ENCODE measurements around the gene RNF39.

RNF39 gene

DNA sequence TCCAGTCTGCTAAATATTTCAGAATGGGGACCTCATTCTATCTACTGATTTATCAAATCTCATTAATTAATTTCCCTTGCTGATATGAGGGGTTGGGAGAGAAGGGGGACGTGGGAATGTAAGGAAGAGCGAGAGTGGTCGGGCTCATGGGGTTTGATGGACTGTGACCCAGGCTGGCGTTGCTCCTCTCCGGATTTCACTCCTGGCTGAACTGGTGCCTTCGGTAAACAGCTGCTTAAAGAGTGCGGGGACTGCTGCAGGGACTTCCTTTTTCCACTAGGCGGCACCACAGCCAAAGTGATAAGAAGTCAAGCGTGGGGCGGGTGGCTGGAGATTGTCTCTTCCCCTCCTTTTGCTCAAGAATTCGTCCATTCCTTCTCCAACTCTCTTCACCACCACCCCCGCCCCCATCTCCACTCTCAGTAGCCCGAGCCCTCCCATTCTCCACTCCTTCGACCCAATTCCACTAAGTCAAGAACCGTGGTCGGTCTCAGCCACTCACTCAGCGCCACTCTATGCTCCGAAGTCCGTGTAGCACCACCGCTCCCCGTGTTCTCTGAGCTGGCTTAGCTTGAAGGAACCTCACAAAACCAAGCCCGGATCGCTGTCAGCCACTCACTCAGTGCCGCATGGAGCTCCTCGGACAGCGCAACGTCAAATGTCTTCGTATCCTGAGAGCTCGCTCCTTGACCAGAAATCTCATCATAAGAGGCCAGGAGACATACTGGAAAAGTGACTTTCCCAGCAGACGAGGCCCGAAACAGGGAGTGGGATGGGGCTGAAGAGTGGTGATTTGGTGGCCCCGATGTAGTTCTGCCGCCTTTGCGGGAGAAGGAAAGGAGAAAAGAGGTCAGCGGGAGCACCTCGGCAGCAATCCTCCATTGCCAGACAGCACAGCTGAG is 27.7 kb upstream of the RNF39 start:
- Histone ChIP-seq H2BK15ac (ENCODE audit: low read depth, poor library complexity, severe bottlenecking) (no peak overlapping the region), H3K9ac (ENCODE audit: low read length) (peak overlapping the region; percentile 86), H2BK120ac (ENCODE audit: low read depth, low read length) (no peak overlapping the region), H2BK5ac (ENCODE audit: low read depth, low read length, poor library complexity, severe bottlenecking) (no peak overlapping the region), H3K4me2 (ENCODE audit: low read length, poor library complexity, severe bottlenecking) (peak overlapping the region; percentile 71), H3K4me3 (ENCODE audit: insufficient read depth in 1 of 2, low read depth in 1 of 2, low read length in 2 of 2) (peak overlapping the region; percentile 22 to 76), H2AK5ac (ENCODE audit: low read length, severe bottlenecking) (no peak overlapping the region), H2BK12ac (ENCODE audit: low read length in 2 of 2) (no peak overlapping the region), H3K23ac (ENCODE audit: low read length in 2 of 2) (no peak overlapping the region), H3K9me3 (ENCODE audit: control insufficient read depth, low read length) (no peaks in the 10 kb centered on the region), H2AFZ (ENCODE audit: low read depth, low read length) (peak overlapping the region; percentile 15), H4K8ac (ENCODE audit: low read length) (no peak overlapping the region), H3K79me1 (replicated peaks; ENCODE audit: low read length, poor library complexity, severe bottlenecking) (no peaks in the 10 kb centered on the region), H3K27me3 (ENCODE audit: control insufficient read depth in 1 of 2, insufficient read depth in 1 of 2, low read length in 2 of 2) (peaks cover 56 to 72% of the 10 kb centered on the region in 2 experiments), H3K18ac (ENCODE audit: low read depth in 1 of 2, low read length in 2 of 2) (no peak overlapping the region), H3K4me1 (ENCODE audit: control insufficient read depth, insufficient read depth, low read depth, low read length) (peaks cover 24% of the 10 kb centered on the region), H3K27ac (ENCODE audit: low read length, poor library complexity, severe bottlenecking) (no peak overlapping the region), H3K36me3 (ENCODE audit: control insufficient read depth in 1 of 2, insufficient read depth in 2 of 2, low read depth in 1 of 2, low read length in 2 of 2) (no peaks in the 10 kb centered on the region), H3K4ac (ENCODE audit: low read depth in 1 of 2, low read length in 2 of 2) (no peak overlapping the region), H3K14ac (ENCODE audit: low read length in 2 of 2) (no peak overlapping the region), H4K91ac (ENCODE audit: low read length) (no peak overlapping the region)
- peak; percentile 87 for DNase-seq
- 6% methylated on average over 32 of the region's 36 CpGs for WGBS

GRCh38 chr6:30102414-30102969 is 26.9 kb upstream of the RNF39 start:
- no peak overlapping the region for H3K14ac ChIP-seq (ENCODE audit: low read length in 2 of 2)
- H3K27me3 ChIP-seq (ENCODE audit: control insufficient read depth in 1 of 2, insufficient read depth in 1 of 2, low read length in 2 of 2): peaks cover 60 to 75% of the 10 kb centered on the region in 2 experiments
- H3K4ac ChIP-seq (ENCODE audit: low read depth in 1 of 2, low read length in 2 of 2): no peak overlapping the region
- no peak overlapping the region for H2BK5ac ChIP-seq (ENCODE audit: low read depth, low read length, poor library complexity, severe bottlenecking)
- no peak overlapping the region for H2BK15ac ChIP-seq (ENCODE audit: low read depth, poor library complexity, severe bottlenecking)
- H3K9me3 ChIP-seq (ENCODE audit: control insufficient read depth, low read length): no peaks in the 10 kb centered on the region
- H4K91ac ChIP-seq (ENCODE audit: low read length): no peak overlapping the region
- peak overlapping the region; percentile 92 for H3K4me2 ChIP-seq (ENCODE audit: low read length, poor library complexity, severe bottlenecking)
- H3K4me1 ChIP-seq (ENCODE audit: control insufficient read depth, insufficient read depth, low read depth, low read length): peaks cover 23% of the 10 kb centered on the region
- peak overlapping the region; percentile 95 for H2AFZ ChIP-seq (ENCODE audit: low read depth, low read length)
- peak overlapping the region; percentile 86 for H3K9ac ChIP-seq (ENCODE audit: low read length)
- peak overlapping the region; percentile 78 for H4K8ac ChIP-seq (ENCODE audit: low read length)
- WGBS: 24% methylated on average over 10 of the region's 15 CpGs
- DNase-seq: peak; percentile 68
- no peaks in the 10 kb centered on the region for H3K79me1 ChIP-seq (replicated peaks; ENCODE audit: low read length, poor library complexity, severe bottlenecking)
- no peak overlapping the region for H2BK120ac ChIP-seq (ENCODE audit: low read depth, low read length)
- no peak overlapping the region for H2AK5ac ChIP-seq (ENCODE audit: low read length, severe bottlenecking)
- no peaks in the 10 kb centered on the region for H3K36me3 ChIP-seq (ENCODE audit: control insufficient read depth in 1 of 2, insufficient read depth in 2 of 2, low read depth in 1 of 2, low read length in 2 of 2)
- no peak overlapping the region for H3K27ac ChIP-seq (ENCODE audit: low read length, poor library complexity, severe bottlenecking)
- H2BK12ac ChIP-seq (ENCODE audit: low read length in 2 of 2): no peak overlapping the region
- H3K4me3 ChIP-seq (ENCODE audit: insufficient read depth in 1 of 2, low read depth in 1 of 2, low read length in 2 of 2): peak overlapping the region in 1 of 2 experiments; percentile 76
- peak overlapping the region in 1 of 2 experiments; percentile 82 for H3K18ac ChIP-seq (ENCODE audit: low read depth in 1 of 2, low read length in 2 of 2)
- H3K23ac ChIP-seq (ENCODE audit: low read length in 2 of 2): no peak overlapping the region

- Histone ChIP-seq H3K23ac (ENCODE audit: low read length in 2 of 2) (peak overlapping the region in 1 of 2 experiments; percentile 83), H2BK120ac (ENCODE audit: low read depth, low read length) (no peak overlapping the region), H3K36me3 (ENCODE audit: control insufficient read depth in 1 of 2, insufficient read depth in 2 of 2, low read depth in 1 of 2, low read length in 2 of 2) (no peaks in the 10 kb centered on the region), H3K9ac (ENCODE audit: low read length) (peak overlapping the region; percentile 86), H3K27me3 (ENCODE audit: control insufficient read depth in 1 of 2, insufficient read depth in 1 of 2, low read length in 2 of 2) (peaks cover 66 to 80% of the 10 kb centered on the region in 2 experiments), H2AFZ (ENCODE audit: low read depth, low read length) (peak overlapping the region; percentile 95), H3K4me1 (ENCODE audit: control insufficient read depth, insufficient read depth, low read depth, low read length) (peaks cover 23% of the 10 kb centered on the region), H4K8ac (ENCODE audit: low read length) (peak overlapping the region; percentile 78), H3K4ac (ENCODE audit: low read depth in 1 of 2, low read length in 2 of 2) (no peak overlapping the region), H2AK5ac (ENCODE audit: low read length, severe bottlenecking) (no peak overlapping the region), H3K4me2 (ENCODE audit: low read length, poor library complexity, severe bottlenecking) (peak overlapping the region; percentile 92), H3K4me3 (ENCODE audit: insufficient read depth in 1 of 2, low read depth in 1 of 2, low read length in 2 of 2) (peak overlapping the region; percentile 38 to 76), H3K9me3 (ENCODE audit: control insufficient read depth, low read length) (no peaks in the 10 kb centered on the region), H4K91ac (ENCODE audit: low read length) (no peak overlapping the region), H2BK12ac (ENCODE audit: low read length in 2 of 2) (peak overlapping the region in 1 of 2 experiments; percentile 66), H3K27ac (ENCODE audit: low read length, poor library complexity, severe bottlenecking) (no peak overlapping the region), H3K14ac (ENCODE audit: low read length in 2 of 2) (no peak overlapping the region), H3K79me1 (replicated peaks; ENCODE audit: low read length, poor library complexity, severe bottlenecking) (no peaks in the 10 kb centered on the region), H2BK15ac (ENCODE audit: low read depth, poor library complexity, severe bottlenecking) (no peak overlapping the region), H3K18ac (ENCODE audit: low read depth in 1 of 2, low read length in 2 of 2) (peak overlapping the region in 1 of 2 experiments; percentile 82), H2BK5ac (ENCODE audit: low read depth, low read length, poor library complexity, severe bottlenecking) (no peak overlapping the region)
- DNase-seq: peak; percentile 84
- 2% methylated on average over 46 of the region's 51 CpGs for WGBS
These were observed 26.2 kb upstream of the RNF39 start for GRCh38 chr6:30101444-30102413.
